Neural progenitor cell (in vitro differentiated cells): ENCODE measurements around the gene GON4L.

Experiments
- CTCF ChIP-seq: fragments of 200-600 bp; sonication (generic); IDR thresholded peaks from 2 replicates; pipeline ENCODE4 v1.5.1; 2017; ENCODE audit warnings: antibody characterized with exemption, mild to moderate bottlenecking
- EZH2 ChIP-seq: fragments of 200-600 bp; sonication (generic); IDR thresholded peaks from 2 replicates; pipeline ENCODE4 v1.6.1; 2017; ENCODE audit warnings: antibody characterized with exemption, mild to moderate bottlenecking, moderate library complexity
- EZH2phosphoT487 ChIP-seq: fragments of 200-600 bp; sonication (generic); IDR thresholded peaks from 2 replicates; pipeline ENCODE4 v1.6.1; 2017; ENCODE audit warnings: antibody characterized with exemption

GRCh38 chr1:155872527-155872926, 15.5 kb upstream of the GON4L start:
- no peak for TF ChIP-seq CTCF
- no peak for TF ChIP-seq EZH2
- TF ChIP-seq EZH2phosphoT487, result no peak
